Activated CD4-positive, alpha-beta T cell treated with anti-CD3 and anti-CD28 coated beads for 24 hours (primary cell): ENCODE results near the gene FOXE3.

Source experiments
- DNase-seq, 2 donors: peaks; one replicate each; pipeline ENCODE4 v3.0.0-alpha.2; 2020; ENCODE audit warnings: low read depth in 2 of 2

Gene FOXE3

DNA sequence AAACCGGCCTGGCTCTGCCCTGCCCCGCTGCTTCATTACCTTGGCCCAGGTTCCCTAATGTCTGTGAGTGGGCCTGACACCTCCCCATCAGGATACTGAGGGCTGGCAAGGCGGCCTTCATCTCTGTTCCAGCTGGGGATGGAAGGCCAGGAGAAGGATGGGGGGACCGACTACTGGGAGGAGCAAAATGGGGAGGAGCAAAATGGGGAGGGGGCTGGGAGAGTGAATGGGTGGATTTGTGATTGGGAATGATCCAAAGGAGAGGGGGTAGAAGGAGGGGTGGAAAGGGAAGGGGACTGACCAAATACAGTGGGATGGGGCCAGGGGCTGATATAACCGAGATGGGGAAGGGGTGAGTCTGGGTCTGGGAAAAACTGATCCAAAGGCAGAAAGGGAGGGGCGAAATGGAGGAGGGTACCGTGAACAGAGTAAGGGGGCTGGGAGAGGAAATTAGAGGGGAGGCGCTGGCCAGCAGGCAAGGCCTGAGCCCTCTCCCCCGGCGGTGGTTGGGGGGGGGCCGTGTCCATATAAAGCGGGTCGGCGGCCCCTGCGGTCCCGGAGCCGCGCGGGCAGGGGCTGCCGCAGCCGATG, at the start of gene FOXE3:
TSS of gene FOXE3 (plus strand) at position 558 of the 591 bp plus-strand sequence. CDS start at position 589, 31 bp downstream.
- DNase-seq, result no peak

DNA sequence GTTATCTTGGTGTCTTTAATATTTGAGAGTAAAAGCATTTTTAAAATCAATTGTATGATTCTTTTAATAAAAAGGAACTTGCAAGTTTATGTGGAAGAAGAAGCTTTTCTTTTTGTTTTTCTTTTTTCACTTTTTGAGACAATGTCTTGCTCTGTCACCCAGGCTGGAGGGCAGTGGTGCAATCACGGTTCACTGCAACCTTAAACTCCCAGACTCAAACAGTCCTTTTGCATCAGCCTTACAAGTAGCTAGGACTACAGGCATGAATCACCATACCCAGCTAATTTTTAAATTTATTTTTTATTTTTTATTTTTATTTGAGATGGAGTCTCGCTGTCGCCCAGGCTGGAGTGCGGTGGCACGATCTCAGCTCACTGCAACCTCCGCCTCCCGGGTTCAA, 48.4 kb upstream of the FOXE3 start:
- no peak for DNase-seq

- no peak for DNase-seq
Observed at GRCh38 chr1:47371016-47371517, 45.0 kb upstream of the FOXE3 start.

DNA sequence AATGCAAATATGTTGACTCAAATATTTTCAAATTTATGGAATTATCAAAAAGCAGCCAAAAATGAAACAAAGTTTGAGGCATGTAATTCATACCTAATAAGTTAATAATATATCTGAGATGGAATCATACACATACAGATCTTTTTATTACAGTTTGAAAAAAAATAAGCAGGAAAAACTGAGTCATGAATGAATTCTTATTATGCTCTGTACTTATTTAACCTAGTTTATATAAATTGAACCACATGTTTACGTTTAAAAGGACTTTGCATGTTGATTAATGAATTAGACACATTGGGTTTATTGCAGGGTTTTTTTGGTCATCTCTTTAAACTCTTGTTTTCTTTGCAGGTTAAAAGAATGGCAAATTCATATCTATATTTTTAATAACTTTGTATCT, 41.6 kb upstream of the FOXE3 start:
- DNase-seq, result no peak

- no peak for DNase-seq
Observed at GRCh38 chr1:47378147-47378546, 37.9 kb upstream of the FOXE3 start.

- no peak for DNase-seq
Observed at GRCh38 chr1:47380699-47381098, 35.4 kb upstream of the FOXE3 start.

DNA sequence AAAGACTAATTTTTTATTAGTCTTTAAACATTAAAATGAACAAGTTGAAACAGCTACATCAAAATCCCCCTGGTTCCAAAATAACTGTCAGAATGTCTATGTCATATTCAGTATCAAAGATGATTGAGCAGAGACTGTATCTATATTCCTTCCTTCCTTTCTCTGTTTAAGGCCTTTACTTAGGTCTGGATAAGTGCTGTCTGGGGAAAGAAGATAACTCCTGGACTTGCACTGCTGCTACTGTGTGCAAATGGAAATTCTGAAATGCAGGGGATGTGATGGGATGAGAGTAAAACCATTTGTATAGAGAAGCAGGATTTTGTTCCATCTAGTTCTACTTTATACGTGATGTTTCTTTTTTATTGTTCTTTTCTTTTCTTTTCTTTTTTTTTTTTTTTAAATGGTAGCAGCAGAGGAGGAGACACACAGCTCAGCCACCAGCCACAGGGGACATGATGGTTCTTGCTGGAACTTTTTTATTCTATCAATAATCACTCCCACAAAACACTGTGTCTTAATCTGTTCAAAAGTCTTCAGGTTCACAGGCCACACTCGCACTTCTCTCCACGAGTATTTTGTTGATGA, 33.6 kb upstream of the FOXE3 start:
- no peak for DNase-seq

DNA sequence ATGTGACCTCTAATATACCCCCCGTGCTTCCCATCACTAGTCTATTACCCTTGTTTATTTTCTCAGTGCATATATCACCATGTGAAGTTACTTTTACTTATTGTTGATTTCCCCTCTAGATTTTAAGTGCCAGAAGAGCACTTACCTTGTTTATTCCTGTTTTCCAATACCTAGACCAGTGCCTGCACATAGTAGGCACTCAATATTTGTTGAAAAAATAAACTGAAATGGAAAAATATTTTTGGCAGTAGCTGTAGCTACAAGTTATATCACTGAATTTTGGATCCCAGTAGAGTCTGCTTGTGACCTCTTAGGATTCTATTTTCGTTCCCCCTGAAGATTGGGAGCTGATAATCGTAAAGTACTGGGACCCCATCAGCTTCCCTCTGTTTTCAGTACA, 32.0 kb upstream of the FOXE3 start:
- no peak for DNase-seq

DNA sequence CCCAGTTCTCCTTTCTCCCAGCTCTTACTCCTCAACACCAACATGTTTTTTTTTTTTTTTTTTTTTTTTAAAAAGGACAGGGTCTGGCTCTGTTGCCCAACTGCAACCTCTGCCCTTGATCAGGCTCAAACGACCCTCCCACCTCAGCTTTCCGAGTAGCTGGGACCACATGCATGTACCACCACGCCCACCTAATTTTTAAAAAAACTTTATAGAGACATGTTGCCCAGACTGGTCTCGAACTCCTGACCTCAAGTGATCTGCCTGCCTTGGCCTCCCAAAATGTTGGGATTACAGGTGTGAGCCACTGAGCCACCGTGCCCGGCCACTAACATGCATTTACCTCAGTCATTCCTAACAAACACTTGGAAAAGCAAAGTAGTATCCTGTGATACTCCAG, 31.1 kb upstream of the FOXE3 start:
- DNase-seq, result no peak

DNA sequence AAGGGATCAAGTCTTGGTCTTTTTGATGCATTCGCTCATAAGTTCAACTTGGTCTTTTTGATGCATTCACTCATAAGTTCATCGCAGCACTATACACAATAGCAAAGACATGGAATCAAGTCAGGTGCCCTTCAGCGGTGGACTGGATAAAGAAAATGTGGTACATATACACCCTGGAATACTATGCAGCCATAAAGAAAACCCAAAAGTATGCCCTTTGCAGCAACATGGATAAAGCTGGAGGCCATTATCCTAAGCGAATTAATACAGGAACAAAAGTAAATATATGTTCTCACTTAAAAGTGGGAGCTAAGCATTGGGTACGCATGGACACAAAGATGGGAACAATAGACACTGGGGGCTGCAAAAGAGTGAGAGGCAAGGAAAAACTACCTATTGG, 29.8 kb upstream of the FOXE3 start:
- DNase-seq, result no peak

DNA sequence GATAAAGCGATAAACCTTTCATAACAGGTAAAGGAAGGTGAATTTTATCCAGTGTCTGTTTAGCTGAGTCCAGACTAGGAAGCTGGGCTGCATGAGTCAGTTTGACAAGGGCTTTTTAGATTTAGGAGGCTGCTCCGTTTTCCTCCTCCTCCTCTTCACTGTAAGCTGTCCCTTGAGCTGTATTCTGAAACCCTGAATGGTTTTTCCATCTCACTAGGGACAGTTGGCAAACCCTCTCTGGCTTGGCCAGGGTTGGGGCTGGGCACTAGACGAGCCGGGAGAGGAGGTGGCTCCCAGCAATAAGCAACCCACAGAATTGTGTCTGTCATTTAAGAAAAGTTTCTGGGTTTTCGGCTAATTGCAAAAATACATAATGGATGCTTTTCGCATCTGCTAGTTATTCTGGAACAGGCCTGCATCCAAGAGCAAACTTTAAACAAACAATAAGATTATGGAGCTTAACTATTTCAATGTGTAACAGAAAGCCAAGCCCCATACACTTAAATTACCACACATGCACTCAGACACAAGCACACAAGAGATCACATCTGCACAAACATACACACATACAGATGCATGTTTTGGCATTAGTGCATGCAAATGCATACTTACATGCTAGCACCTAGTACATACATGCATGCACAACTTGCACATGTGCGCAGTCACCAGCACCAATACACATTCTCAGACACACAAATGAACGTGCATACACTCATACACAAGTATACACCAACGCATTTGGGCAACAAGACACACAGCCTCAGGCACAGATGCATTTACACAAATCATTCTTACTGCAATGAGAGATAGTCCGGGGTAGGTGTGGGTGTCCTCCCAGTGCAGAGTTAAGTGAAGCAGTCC, 27.8 kb upstream of the FOXE3 start:
- DNase-seq, result no peak

DNA sequence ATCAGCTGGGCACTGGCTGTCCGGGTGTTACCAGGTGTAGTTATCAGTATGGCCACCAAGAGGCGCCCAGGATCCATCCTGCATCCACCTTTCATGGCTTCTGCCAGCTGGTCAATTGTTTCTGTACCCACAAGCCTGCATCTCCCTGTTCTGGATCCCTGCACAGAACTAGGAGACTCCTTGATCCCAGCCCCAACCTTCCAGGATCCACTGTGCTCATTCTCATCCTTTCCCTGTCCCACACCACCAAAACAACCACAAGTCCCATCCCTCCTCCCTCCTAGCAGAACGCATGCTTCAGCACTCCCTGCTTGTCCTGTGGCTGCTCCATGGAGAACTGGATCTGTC, 27.2 kb upstream of the FOXE3 start:
- DNase-seq, result peak; percentile 18 to 36

DNA sequence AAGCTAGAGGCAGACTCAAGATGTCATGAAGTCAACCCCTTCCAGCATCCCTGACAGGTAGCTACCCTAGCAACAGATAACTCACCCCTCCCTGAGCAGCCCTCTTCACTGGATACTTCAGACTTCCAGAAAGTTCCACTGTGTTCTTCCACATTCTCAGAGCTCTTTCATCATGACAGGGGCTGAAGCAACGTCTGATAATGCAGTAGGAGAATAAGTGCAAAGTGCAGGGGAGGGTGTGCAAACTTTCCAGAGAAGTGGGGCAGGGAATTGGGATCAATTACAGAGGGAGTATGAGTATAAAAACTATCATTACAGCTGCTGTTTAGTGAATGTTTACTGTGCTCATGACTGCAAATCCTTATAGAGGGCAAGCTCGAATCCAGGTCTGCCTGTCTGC, 26.4 kb upstream of the FOXE3 start:
- no peak for DNase-seq

DNA sequence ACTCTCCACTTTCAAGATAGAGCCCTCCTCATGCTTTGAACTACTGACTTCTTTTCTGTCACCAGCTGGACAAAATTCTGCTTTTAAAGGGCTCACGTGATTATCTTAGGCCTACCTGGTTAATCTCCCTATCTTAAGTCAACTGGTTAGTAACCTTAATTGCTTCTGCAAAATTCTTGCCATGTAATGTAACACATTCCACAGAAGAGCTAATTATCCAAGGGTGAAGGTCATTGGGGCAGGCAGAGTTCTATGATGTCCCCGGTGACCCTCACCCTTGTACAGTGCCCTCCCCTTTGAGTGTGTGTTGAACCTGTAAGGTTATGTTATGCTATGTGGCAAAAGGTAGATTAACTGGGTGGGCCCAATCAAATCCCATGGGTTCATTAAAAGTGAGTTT, 25.2 kb upstream of the FOXE3 start:
- no peak for DNase-seq

DNA sequence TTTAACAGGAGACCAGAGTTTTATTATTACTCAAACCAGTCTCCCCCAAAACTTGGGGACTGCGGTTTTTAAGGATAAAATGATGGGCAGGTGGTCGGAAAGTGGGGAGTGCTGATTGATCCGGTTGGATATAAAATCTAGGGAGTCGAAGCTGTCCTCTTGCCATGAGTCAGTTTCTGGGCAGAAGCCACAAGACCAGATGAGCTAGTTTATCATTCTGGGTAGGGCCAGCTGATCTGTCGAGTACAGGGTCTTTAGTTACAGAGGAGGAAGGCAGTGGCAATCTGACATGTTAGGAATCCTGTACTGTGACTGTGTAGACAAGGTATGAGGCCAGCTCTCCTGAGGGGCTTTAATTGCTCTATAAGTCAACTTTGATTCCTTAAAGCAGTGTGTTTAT, 22.9 kb upstream of the FOXE3 start:
- DNase-seq, result no peak

GRCh38 chr1:47395433-47395832, 20.7 kb upstream of the FOXE3 start:
- no peak for DNase-seq

DNA sequence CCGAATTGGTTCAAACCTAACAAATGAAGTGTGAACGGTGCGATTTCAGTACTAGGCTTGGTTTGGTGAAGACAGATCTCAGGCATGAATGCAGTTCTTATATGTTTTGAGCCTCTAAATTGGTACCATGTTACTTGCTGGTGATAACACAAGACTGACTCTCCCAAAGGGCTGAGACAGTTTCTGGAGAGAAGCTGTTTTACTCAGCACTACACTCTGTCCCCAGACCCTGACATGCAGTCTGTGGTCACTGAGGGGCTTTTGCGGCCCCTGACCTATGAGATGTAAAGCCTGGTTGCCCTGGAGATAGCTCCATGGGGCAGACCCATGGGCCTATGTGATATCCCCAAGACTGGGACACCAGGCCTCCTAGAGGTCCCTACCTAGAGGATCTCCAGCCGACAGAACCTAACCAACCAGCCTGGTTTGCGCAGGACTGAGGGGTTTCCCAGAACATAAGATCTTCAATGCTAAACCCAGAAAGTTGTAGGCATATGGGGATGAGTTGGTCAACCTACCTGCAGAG, 19.4 kb upstream of the FOXE3 start:
- no peak for DNase-seq

- no peak for DNase-seq
Observed at GRCh38 chr1:47399138-47399845, 16.8 kb upstream of the FOXE3 start.

DNA sequence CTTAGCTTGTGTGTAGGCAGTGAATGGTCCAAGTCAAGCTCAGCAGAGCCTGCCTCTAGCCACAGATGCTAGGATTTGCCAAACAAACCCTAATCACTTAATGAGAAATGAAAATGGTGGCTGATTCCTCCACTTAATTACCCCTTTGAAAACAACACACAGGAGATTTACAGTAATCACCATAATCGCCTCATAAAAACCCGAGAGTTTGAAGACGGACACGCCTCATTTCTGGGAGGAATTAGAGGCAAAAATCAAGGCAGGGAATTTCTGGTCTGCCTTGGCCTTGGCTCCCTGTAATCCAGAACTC, 16.3 kb upstream of the FOXE3 start:
- DNase-seq, result no peak

DNA sequence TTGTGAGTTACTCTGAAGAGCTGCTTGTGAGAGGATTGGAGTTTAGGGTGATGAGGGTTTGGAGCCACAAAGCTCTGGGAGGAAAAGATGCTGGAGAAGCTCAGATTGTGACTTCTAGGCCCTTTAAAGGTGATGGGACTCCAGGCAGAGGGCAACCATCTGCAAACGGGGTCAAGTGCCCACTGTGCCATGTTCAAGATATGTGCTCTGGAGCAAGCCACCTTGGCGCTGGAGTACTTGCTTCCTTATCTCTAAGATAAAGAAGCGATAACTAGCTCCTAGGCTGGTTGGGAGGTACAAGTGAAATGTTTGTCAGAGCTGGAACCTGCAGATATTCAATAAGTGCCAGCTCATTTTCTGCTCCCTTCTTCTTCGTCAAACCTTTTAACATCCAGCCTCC, 14.3 kb upstream of the FOXE3 start:
- DNase-seq, result no peak

GRCh38 chr1:47402591-47402990, 13.5 kb upstream of the FOXE3 start:
- DNase-seq, result no peak

- no peak for DNase-seq
Observed at GRCh38 chr1:47403321-47403910, 12.7 kb upstream of the FOXE3 start.
